Hepatocyte (in vitro differentiated cells): ENCODE measurements around the gene NPRL2. TPM values are rescaled to one million over a fixed set of nuclear protein-coding genes. Genes with fewer than 3 reads are reported as not detected.
A peak's percentile ranks its signal among the peaks of the same experiment; 100 is the strongest.

Experiments used
- DNase-seq: peaks from one replicate; pipeline ENCODE4 v3.0.0-alpha.2; 2016; ENCODE audit warnings: low spot score
- H2AFZ ChIP-seq: fragments of 200-600 bp; sonication (generic); 2 replicates; pipeline ENCODE4 v1.6.0; 2016; ENCODE audit warnings: antibody characterized with exemption, mild to moderate bottlenecking
- H3K27ac ChIP-seq: fragments of 200-600 bp; sonication (generic); 2 replicates; pipeline ENCODE4 v1.5.1; 2016; ENCODE audit warnings: mild to moderate bottlenecking
- H3K27me3 ChIP-seq: fragments of 200-600 bp; sonication (generic); 2 replicates; pipeline ENCODE4 v1.6.1; 2016
- H3K36me3 ChIP-seq: fragments of 200-600 bp; sonication (generic); replicated peaks from 2 replicates; pipeline ENCODE4 v1.5.1; 2016; ENCODE audit warnings: low read depth; ENCODE audit not compliant: insufficient read depth
- H3K4me1 ChIP-seq: fragments of 200-600 bp; sonication (generic); 2 replicates; pipeline ENCODE4 v1.5.1; 2016; ENCODE audit warnings: mild to moderate bottlenecking, moderate library complexity; ENCODE audit not compliant: insufficient read depth
- H3K4me2 ChIP-seq: fragments of 200-600 bp; sonication (generic); 2 replicates; pipeline ENCODE4 v1.6.0; 2016
- H3K4me3 ChIP-seq: fragments of 200-600 bp; sonication (generic); 2 replicates; pipeline ENCODE4 v1.5.1; 2016; ENCODE audit warnings: mild to moderate bottlenecking
- H3K79me2 ChIP-seq: fragments of 200-600 bp; sonication (generic); 2 replicates; pipeline ENCODE4 v1.6.0; 2017; ENCODE audit warnings: mild to moderate bottlenecking
- H3K9me2 ChIP-seq: fragments of 200-600 bp; sonication (generic); replicated peaks from 2 replicates; pipeline ENCODE4 v1.6.0; 2017; ENCODE audit warnings: mild to moderate bottlenecking; ENCODE audit not compliant: insufficient read depth
- H3K9me3 ChIP-seq: fragments of 200-600 bp; sonication (generic); 2 replicates; pipeline ENCODE4 v1.5.1; 2016; ENCODE audit warnings: low read depth, mild to moderate bottlenecking
- H4K20me1 ChIP-seq: fragments of 200-600 bp; sonication (generic); 2 replicates; pipeline ENCODE4 v1.6.0; 2016; ENCODE audit warnings: mild to moderate bottlenecking; ENCODE audit not compliant: insufficient read depth, poor library complexity, severe bottlenecking
- CTCF ChIP-seq: fragments of 200-600 bp; sonication (generic); IDR thresholded peaks from 2 replicates; pipeline ENCODE4 v1.5.1; 2016; ENCODE audit warnings: antibody characterized with exemption, mild to moderate bottlenecking; ENCODE audit not compliant: poor library complexity
- EZH2 ChIP-seq: fragments of 200-600 bp; sonication (generic); IDR thresholded peaks from 2 replicates; pipeline ENCODE4 v1.6.1; 2016; ENCODE audit warnings: antibody characterized with exemption, mild to moderate bottlenecking, borderline replicate concordance
- EZH2phosphoT487 ChIP-seq: fragments of 200-600 bp; sonication (generic); IDR thresholded peaks from one replicate; pipeline ENCODE4 v1.6.1; 2018; ENCODE audit warnings: antibody characterized with exemption, mild to moderate bottlenecking, low read depth, moderate library complexity; ENCODE audit not compliant: unreplicated experiment, severe bottlenecking
- WGBS: methylation state at CpG from one replicate; pipeline ENCODE4 v1.1.6; 2016; ENCODE audit warnings: low lambda C conversion rate; ENCODE audit errors: missing lambda C conversion rate; 5-methylcytosine and 5-hydroxymethylcytosine counted together
- polyA plus RNA-seq: library from polyadenylated mRNA; unstranded; fragments of >200 nt; fragmentation: Nextera tagmentation; extraction: Ambion mirVana; gene quantifications from 2 replicates; pipeline ENCODE4 v1.2.1, GENCODE V29; 2016
- total RNA-seq: library from RNA; depleted of rRNA; stranded (reverse); fragments of >200 nt; gene quantifications from 2 replicates; pipeline ENCODE4 v1.2.3, GENCODE V29; 2014

NPRL2 gene
- total and polyA plus RNA-seq, 2 experiments from 2014 or later, result 22.3 to 27.0 TPM

- H3K27ac ChIP-seq, result peak overlapping the region; percentile 92
- peaks cover 34% of the 10 kb centered on the region for H3K4me1 ChIP-seq
- H3K4me2 ChIP-seq, result peak overlapping the region; percentile 93
- H3K79me2 ChIP-seq, result peaks cover 47% of the 10 kb centered on the region
- peaks cover 22% of the 10 kb centered on the region for H3K27me3 ChIP-seq
- no peak for DNase-seq
- no peaks in the 10 kb centered on the region for H3K9me2 ChIP-seq
- no peak for TF ChIP-seq EZH2phosphoT487
- no peak for TF ChIP-seq CTCF
- no peak for TF ChIP-seq EZH2
- peaks cover 3% of the 10 kb centered on the region for H4K20me1 ChIP-seq
- H3K9me3 ChIP-seq, result no peaks in the 10 kb centered on the region
- peak overlapping the region; percentile 1 for H2AFZ ChIP-seq
- peak overlapping the region; percentile 63 for H3K4me3 ChIP-seq
- H3K36me3 ChIP-seq, result no peaks in the 10 kb centered on the region
- under 1% methylated on average over 22 of the region's 31 CpGs for WGBS
Measured at GRCh38 chr3:50336452-50337174, 14.0 kb downstream of the NPRL2 start.

- H3K9me3 ChIP-seq, result no peaks in the 10 kb centered on the region
- no peak for TF ChIP-seq EZH2
- TF ChIP-seq CTCF, result no peak
- no peak for TF ChIP-seq EZH2phosphoT487
- no peaks in the 10 kb centered on the region for H3K36me3 ChIP-seq
- no peaks in the 10 kb centered on the region for H3K9me2 ChIP-seq
- H3K79me2 ChIP-seq, result peaks cover 47% of the 10 kb centered on the region
- H3K27ac ChIP-seq, result peak overlapping the region; percentile 92
- H2AFZ ChIP-seq, result no peak overlapping the region
- WGBS, result 85% methylated on average over 5 of the region's 5 CpGs
- peaks cover 24% of the 10 kb centered on the region for H3K4me1 ChIP-seq
- peaks cover under 1% of the 10 kb centered on the region for H3K27me3 ChIP-seq
- no peak for DNase-seq
- H3K4me2 ChIP-seq, result peak overlapping the region; percentile 93
- no peak overlapping the region for H3K4me3 ChIP-seq
- H4K20me1 ChIP-seq, result peaks cover 3% of the 10 kb centered on the region
Measured at GRCh38 chr3:50334339-50335075, 16.1 kb downstream of the NPRL2 start.

- no peak for DNase-seq
Measured at GRCh38 chr3:50333744-50334328, 16.7 kb downstream of the NPRL2 start.

More at GRCh38 chr3:50333744-50334328, 16.7 kb downstream of the NPRL2 start:
- H3K4me2 ChIP-seq, result peak overlapping the region; percentile 93
- no peaks in the 10 kb centered on the region for H3K9me2 ChIP-seq
- H3K4me1 ChIP-seq, result peaks cover 24% of the 10 kb centered on the region
- H3K27ac ChIP-seq, result no peak overlapping the region
- no peaks in the 10 kb centered on the region for H3K27me3 ChIP-seq
- H3K36me3 ChIP-seq, result no peaks in the 10 kb centered on the region
- H3K4me3 ChIP-seq, result no peak overlapping the region
- no peaks in the 10 kb centered on the region for H3K9me3 ChIP-seq
- peaks cover 47% of the 10 kb centered on the region for H3K79me2 ChIP-seq
- WGBS, result 88% methylated on average over 12 of the region's 12 CpGs
- H2AFZ ChIP-seq, result no peak overlapping the region
- H4K20me1 ChIP-seq, result peaks cover 3% of the 10 kb centered on the region
- TF ChIP-seq EZH2phosphoT487, result no peak
- no peak for TF ChIP-seq EZH2
- TF ChIP-seq CTCF, result no peak
